Lower leg skin (tissue), 3 donors: Measurements from ENCODE around the gene CSF3.

Experiments
- CTCF ChIP-seq, 3 donors: fragments of 450-650 bp; IDR thresholded peaks; one replicate each; pipeline ENCODE4 v1.5.1; 2016; ENCODE audit warnings: antibody characterized with exemption in 3 of 3, mild to moderate bottlenecking in 3 of 3, moderate library complexity in 2 of 3
- POLR2A ChIP-seq, 2 donors: fragments of 450-650 bp; IDR thresholded peaks; one replicate each; pipeline ENCODE4 v1.6.1; 2016 to 2017; ENCODE audit warnings: antibody characterized with exemption in 2 of 2, mild to moderate bottlenecking in 1 of 2, moderate library complexity in 1 of 2

GRCh38 chr17:39996162-39996561, 19.1 kb upstream of the CSF3 start:
- no peak for TF ChIP-seq CTCF (IDR thresholded peaks at IDR 0.05)
- no peak for TF ChIP-seq POLR2A (IDR thresholded peaks at IDR 0.05)
